ENCODE measurements around the gene CERS6. TPM values are rescaled to one million over a fixed set of nuclear protein-coding genes. Genes with fewer than 3 reads are reported as not detected.

Gene CERS6
- total and polyA plus RNA-seq, 3 donors from 2014 or later, result 24.7 to 71.0 (median 59.4) TPM

DNA sequence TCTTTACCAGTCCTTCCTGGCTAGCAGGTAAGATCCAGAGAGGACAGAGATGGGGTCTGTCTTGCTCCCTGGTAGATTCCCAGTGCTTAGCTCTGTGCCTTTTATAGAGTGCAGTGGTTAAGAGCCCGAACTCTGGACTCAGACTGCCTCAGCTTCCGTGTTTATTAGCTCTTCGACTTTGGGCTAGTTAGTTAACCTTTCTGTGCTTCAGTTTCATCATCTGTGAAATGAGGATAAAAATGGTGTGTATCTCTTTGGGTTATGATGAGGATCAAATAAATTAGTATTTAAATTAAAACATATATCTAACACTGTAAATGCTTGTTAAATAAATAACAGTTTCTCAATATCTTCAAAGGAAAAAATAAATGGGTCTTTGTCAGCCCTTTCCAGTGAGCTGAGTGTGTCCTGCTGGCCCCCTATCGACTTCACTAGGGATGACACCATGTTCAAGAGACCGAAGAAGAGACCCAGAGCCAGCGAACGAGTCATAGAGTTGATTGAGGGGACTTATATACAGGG is 38.2 kb downstream of the CERS6 start:
- intact Hi-C loops (cut with DNase I; ENCODE audit: low total_unique reads), result no loop called here
- no peaks in the 10 kb centered on the region for H3K9me3 ChIP-seq
- DNase-seq, result no peak
- H3K4me3 ChIP-seq, result no peak overlapping the region
- peaks cover 5% of the 10 kb centered on the region for H3K4me1 ChIP-seq
- 86 to 88% methylated on average over 7 of the region's 7 CpGs for WGBS, 2 donors
- no peaks in the 10 kb centered on the region for H3K27me3 ChIP-seq
- H3K36me3 ChIP-seq (ENCODE audit: low read depth, missing control alignments), result no peaks in the 10 kb centered on the region
- TF ChIP-seq, protein P1, sequence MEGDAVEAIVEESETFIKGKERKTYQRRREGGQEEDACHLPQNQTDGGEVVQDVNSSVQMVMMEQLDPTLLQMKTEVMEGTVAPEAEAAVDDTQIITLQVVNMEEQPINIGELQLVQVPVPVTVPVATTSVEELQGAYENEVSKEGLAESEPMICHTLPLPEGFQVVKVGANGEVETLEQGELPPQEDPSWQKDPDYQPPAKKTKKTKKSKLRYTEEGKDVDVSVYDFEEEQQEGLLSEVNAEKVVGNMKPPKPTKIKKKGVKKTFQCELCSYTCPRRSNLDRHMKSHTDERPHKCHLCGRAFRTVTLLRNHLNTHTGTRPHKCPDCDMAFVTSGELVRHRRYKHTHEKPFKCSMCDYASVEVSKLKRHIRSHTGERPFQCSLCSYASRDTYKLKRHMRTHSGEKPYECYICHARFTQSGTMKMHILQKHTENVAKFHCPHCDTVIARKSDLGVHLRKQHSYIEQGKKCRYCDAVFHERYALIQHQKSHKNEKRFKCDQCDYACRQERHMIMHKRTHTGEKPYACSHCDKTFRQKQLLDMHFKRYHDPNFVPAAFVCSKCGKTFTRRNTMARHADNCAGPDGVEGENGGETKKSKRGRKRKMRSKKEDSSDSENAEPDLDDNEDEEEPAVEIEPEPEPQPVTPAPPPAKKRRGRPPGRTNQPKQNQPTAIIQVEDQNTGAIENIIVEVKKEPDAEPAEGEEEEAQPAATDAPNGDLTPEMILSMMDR (IDR thresholded peaks at IDR 0.05), result peak in 1 of 3 experiments; percentile 7
- no peak for TF ChIP-seq POLR2A (IDR thresholded peaks at IDR 0.05)
- no peak overlapping the region for H3K27ac ChIP-seq

DNA sequence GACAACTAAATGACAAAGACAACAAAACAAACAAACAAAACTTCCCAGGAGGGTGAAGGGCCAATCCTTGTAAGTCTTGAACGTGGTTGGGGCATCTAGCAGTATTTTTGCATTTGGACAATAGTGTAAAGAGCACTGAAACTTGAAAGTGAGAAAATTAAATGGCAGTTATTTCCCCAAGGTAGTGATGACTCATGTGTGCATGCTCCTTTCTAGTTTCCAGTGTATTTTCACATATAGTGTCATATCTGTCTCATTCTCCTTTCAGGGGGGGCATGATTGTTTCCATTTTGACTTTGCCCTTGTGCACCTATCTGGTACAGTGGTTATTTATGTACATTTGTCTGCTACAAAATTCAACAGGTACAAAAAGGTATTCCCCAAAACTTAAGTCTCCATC is 39.5 kb downstream of the CERS6 start:
- TF ChIP-seq, protein P1 (IDR thresholded peaks at IDR 0.05), result no peak
- no peak for TF ChIP-seq POLR2A (IDR thresholded peaks at IDR 0.05)
- no peak overlapping the region for H3K4me3 ChIP-seq
- no peak overlapping the region for H3K27ac ChIP-seq
- no peaks in the 10 kb centered on the region for H3K9me3 ChIP-seq
- intact Hi-C loops (cut with DNase I; ENCODE audit: low total_unique reads), result no loop called here
- no peak for DNase-seq
- H3K4me1 ChIP-seq, result no peaks in the 10 kb centered on the region
- H3K36me3 ChIP-seq (ENCODE audit: low read depth, missing control alignments), result no peaks in the 10 kb centered on the region
- no peaks in the 10 kb centered on the region for H3K27me3 ChIP-seq
- 73 to 83% methylated on average over 1 of the region's 1 CpG for WGBS, 2 donors

DNA sequence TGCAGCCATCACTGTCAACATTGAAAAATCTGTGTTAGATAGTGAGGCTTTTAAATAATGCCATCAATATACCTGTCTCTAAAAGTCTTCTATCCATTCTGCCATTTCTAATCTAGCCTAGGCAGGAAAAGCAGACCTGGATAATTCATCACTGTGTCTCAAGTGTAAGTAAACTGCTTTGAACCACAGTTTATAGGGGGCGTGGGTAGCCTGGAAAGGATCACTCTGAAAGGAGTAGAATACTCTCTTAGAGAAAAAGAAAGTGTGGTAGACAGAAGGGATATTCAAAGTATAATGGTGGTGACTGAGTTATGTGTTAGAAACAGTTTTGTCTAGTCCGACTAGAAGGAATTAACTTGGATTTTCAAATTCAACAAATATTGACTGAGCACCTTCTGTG is 40.8 kb downstream of the CERS6 start:
- Histone ChIP-seq H3K27ac (no peak overlapping the region), H3K4me1 (no peaks in the 10 kb centered on the region), H3K9me3 (no peaks in the 10 kb centered on the region), H3K4me3 (no peak overlapping the region), H3K27me3 (no peaks in the 10 kb centered on the region), H3K36me3 (ENCODE audit: low read depth, missing control alignments) (no peaks in the 10 kb centered on the region)
- 87 to 97% methylated on average over 2 of the region's 2 CpGs for WGBS, 2 donors
- TF ChIP-seq, protein P1 (IDR thresholded peaks at IDR 0.05), result no peak
- TF ChIP-seq POLR2A (IDR thresholded peaks at IDR 0.05), result no peak
- DNase-seq, result no peak
- intact Hi-C loops (cut with DNase I; ENCODE audit: low total_unique reads), result no loop called here

DNA sequence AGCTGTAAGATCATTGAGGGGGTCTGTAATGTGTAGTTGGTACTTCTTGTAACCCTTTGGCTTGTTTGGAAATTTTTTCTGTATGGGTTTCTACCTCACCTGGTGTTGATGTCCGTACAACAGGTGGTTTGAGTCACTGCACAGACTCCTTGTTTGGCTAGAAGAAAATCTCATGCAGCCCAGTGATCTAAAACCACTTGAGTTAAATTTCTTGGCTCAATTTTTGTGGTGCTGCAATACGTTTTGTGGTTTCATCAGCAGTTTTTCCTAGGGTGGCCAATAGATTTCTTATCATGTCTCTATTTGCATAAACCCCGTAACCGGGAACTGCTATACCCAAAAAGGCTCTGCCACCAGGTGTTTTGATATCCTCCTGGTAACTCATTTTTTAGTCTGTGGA is 43.4 kb downstream of the CERS6 start:
- intact Hi-C loops (cut with DNase I; ENCODE audit: low total_unique reads), result no loop called here
- DNase-seq, result no peak
- no peak for TF ChIP-seq POLR2A (IDR thresholded peaks at IDR 0.05)
- TF ChIP-seq, protein P1 (IDR thresholded peaks at IDR 0.05), result no peak
- Histone ChIP-seq H3K4me1 (no peaks in the 10 kb centered on the region), H3K27ac (no peak overlapping the region), H3K36me3 (ENCODE audit: low read depth, missing control alignments) (no peaks in the 10 kb centered on the region), H3K27me3 (no peaks in the 10 kb centered on the region), H3K4me3 (no peak overlapping the region), H3K9me3 (no peaks in the 10 kb centered on the region)
- 72% methylated on average over 4 of the region's 4 CpGs for WGBS, 2 donors

DNA sequence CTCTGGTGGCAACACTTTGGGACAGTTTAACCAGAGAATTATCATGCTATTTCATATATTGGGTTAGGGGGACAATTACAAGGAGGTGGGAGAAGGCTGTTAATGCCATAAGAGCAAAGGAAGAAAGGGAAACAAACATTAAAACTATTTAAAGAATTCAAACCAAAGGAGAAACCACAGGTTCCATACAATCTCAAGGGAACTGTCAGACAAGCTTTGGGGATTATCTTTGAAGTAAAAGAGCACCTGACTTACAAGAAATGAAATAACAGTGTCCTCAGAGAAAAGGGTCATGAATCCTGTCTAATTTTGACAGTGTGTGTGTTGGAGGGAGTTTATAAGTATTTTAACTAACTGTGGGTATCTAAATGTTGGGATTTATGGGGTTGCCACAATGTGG is 44.4 kb downstream of the CERS6 start:
- TF ChIP-seq, protein P1 (IDR thresholded peaks at IDR 0.05), result no peak
- TF ChIP-seq POLR2A (IDR thresholded peaks at IDR 0.05), result no peak
- Histone ChIP-seq H3K4me1 (no peaks in the 10 kb centered on the region), H3K27ac (no peak overlapping the region), H3K4me3 (no peak overlapping the region), H3K9me3 (no peaks in the 10 kb centered on the region), H3K36me3 (ENCODE audit: low read depth, missing control alignments) (no peaks in the 10 kb centered on the region), H3K27me3 (no peaks in the 10 kb centered on the region)
- intact Hi-C loops (cut with DNase I; ENCODE audit: low total_unique reads), result no loop called here
- DNase-seq, result no peak

Data from testis (tissue), 3 donors.